AG09319 (cell line): ENCODE data around the gene C14orf180.

Experiments
- DNase-seq: peaks from one replicate; pipeline ENCODE4 v3.0.0-alpha.2; 2010; ENCODE audit warnings: low read depth; ENCODE audit errors: extremely low read depth
- CTCF ChIP-seq: IDR thresholded peaks from 2 replicates; pipeline ENCODE4 v1.5.1; 2011; ENCODE audit warnings: low read depth, mild to moderate bottlenecking, inconsistent platforms, low read length, moderate library complexity

C14orf180 gene

GRCh38 chr14:104556256-104557021 is 23.1 kb upstream of the C14orf180 start:
- DNase-seq: no peak
- no peak for TF ChIP-seq CTCF

GRCh38 chr14:104557086-104557485 is 22.5 kb upstream of the C14orf180 start:
- no peak for TF ChIP-seq CTCF
- no peak for DNase-seq

- no peak for TF ChIP-seq CTCF
- DNase-seq: no peak
Measured at GRCh38 chr14:104557766-104558165, 21.8 kb upstream of the C14orf180 start.

GRCh38 chr14:104558231-104559027 is 21.1 kb upstream of the C14orf180 start:
- DNase-seq: no peak
- no peak for TF ChIP-seq CTCF

- DNase-seq: no peak
- TF ChIP-seq CTCF: no peak
Measured at GRCh38 chr14:104559028-104559803, 20.3 kb upstream of the C14orf180 start.

- DNase-seq: no peak
- no peak for TF ChIP-seq CTCF
Measured at GRCh38 chr14:104559804-104560585, 19.6 kb upstream of the C14orf180 start.
